ENCODE results near the gene POLR3K.

GRCh38 chr16:47234-47633 lies 6.2 kb downstream of the POLR3K start:
- TF ChIP-seq SP1 (IDR thresholded peaks at IDR 0.05): no peak
- TF ChIP-seq ZNF384 (IDR thresholded peaks at IDR 0.05): no peak
- no peak for TF ChIP-seq TARDBP (IDR thresholded peaks at IDR 0.05)
- TF ChIP-seq ARNT (IDR thresholded peaks at IDR 0.05): no peak
